Activated CD4-positive, alpha-beta T cell treated with anti-CD3 and anti-CD28 coated beads for 1 hour (primary cell): ENCODE measurements around the gene MYO9B.

Source experiments
- DNase-seq: peaks from one replicate; pipeline ENCODE4 v3.0.0-alpha.2; 2020

Gene MYO9B, protein sequence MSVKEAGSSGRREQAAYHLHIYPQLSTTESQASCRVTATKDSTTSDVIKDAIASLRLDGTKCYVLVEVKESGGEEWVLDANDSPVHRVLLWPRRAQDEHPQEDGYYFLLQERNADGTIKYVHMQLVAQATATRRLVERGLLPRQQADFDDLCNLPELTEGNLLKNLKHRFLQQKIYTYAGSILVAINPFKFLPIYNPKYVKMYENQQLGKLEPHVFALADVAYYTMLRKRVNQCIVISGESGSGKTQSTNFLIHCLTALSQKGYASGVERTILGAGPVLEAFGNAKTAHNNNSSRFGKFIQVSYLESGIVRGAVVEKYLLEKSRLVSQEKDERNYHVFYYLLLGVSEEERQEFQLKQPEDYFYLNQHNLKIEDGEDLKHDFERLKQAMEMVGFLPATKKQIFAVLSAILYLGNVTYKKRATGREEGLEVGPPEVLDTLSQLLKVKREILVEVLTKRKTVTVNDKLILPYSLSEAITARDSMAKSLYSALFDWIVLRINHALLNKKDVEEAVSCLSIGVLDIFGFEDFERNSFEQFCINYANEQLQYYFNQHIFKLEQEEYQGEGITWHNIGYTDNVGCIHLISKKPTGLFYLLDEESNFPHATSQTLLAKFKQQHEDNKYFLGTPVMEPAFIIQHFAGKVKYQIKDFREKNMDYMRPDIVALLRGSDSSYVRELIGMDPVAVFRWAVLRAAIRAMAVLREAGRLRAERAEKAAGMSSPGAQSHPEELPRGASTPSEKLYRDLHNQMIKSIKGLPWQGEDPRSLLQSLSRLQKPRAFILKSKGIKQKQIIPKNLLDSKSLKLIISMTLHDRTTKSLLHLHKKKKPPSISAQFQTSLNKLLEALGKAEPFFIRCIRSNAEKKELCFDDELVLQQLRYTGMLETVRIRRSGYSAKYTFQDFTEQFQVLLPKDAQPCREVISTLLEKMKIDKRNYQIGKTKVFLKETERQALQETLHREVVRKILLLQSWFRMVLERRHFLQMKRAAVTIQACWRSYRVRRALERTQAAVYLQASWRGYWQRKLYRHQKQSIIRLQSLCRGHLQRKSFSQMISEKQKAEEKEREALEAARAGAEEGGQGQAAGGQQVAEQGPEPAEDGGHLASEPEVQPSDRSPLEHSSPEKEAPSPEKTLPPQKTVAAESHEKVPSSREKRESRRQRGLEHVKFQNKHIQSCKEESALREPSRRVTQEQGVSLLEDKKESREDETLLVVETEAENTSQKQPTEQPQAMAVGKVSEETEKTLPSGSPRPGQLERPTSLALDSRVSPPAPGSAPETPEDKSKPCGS (N-terminal part only)

GRCh38 chr19:17075035-17075863 lies at the start of gene MYO9B, which contains the start of gene HAUS8:
MYO9B (plus strand) TSS chr19:17075777; CDS start chr19:17101718, 25,941 bp downstream.
HAUS8 (minus strand) TSS chr19:17075452; CDS start chr19:17075422, 30 bp downstream.
- DNase-seq: peak; percentile 100

- DNase-seq: no peak
Observed at GRCh38 chr19:17025991-17026658, 49.5 kb upstream of the MYO9B start.

- no peak for DNase-seq
Observed at GRCh38 chr19:17026706-17027534, 48.7 kb upstream of the MYO9B start, which contains the start of gene CPAMD8. CPAMD8 (minus strand) TSS chr19:17026810; CDS start chr19:17026642, 168 bp downstream.

GRCh38 chr19:17027535-17027975 lies 48.0 kb upstream of the MYO9B start:
- no peak for DNase-seq

GRCh38 chr19:17031741-17032140 lies 43.8 kb upstream of the MYO9B start:
- DNase-seq: no peak

DNA sequence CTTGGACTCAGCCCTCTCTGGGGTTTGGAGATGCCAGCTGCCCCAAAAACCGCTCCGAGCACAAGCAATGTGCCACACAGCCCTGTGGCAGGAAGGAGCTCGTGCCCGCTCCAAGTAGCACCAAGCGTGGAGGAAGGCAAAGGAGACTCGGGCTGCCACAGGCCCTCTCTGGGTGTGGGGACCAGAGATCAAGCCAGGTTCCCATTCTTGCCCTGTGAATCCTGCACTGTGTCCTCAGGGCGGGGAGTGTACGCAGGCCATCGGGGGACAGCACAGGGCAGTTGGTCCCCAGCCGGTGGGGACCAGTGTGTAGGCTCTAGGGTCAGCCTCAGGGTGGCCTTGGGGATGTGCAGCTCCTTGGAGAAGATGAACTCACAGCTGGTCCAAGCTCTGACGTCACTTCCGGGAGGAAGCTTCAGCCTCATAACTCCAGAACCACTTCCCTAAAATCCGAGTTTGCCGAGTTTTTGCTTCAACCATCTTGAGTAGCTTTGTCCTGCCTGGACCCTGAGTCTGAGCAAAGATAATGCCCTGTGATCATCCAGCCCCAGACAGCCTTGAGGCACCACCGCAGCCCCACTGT lies 39.6 kb upstream of the MYO9B start:
- no peak for DNase-seq

DNA sequence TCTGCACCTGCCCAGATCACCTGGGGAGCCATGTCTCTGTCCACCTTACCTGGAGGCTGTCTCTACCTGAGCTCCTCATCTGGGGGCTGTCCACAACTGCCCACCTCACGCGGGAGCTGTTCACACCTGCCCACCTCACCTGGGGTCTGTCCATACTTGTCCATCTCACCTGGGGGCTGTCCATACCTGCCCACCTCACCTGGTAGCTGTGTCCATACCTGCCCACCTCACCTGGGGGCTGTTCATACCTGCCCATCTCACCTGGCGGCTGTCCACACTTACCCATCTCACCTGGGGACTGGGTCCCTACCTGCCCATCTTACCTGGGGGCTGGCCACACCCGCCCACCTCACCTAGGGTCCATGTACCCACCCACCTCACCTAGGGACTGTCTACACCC lies 38.9 kb upstream of the MYO9B start:
- DNase-seq: no peak

DNA sequence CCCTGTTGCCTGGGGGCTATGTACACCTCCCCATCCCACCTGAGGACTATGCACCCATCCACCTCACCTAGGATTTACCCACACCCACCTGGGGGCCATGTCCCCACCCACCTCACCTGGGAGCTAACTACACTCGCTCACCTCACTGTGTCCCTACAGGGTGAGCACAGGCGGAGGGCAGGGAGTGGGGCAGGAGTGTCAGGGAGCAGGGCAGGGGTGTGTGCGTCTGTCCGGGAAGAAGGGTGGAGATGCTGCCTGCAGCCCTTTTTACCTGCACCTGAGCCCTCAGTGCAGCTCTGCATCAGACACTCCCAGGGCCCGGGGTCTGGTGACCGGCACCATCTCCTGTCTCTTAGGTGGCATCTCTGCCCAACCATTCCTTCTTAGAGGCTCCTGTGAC lies 38.4 kb upstream of the MYO9B start:
- DNase-seq: no peak

- no peak for DNase-seq
Observed at GRCh38 chr19:17037966-17038500, 37.5 kb upstream of the MYO9B start.

GRCh38 chr19:17041976-17042375 lies 33.6 kb upstream of the MYO9B start:
- DNase-seq: no peak

GRCh38 chr19:17043744-17044143 lies 31.8 kb upstream of the MYO9B start:
- no peak for DNase-seq

DNA sequence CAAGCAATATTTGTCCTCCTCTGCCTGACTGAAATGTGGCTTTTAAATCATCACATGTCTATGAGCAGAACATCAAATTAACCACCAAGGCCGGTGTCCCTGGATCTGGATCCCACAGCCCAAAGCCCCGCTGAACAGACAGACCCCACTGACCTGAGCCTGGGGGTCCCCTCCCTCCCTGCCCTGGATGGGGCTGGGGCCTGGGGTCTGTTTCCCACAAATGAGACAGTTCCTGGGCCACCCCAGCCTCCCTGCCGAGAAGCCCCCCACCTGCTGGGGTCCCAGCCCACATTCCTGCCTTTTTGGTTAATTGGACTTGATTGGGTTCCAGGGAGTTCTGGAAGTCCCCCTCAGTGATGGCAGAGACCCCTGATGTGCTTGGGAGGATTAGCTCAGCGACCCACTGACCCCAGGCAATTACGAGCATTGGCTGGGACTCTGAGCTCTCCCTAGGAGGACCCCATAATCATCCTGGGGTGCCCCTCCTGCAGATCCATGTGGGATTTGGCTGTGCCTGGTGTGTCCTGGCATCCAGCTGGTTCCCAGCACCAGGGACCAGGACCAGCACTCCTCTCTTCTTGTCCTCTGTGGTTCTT lies 29.6 kb upstream of the MYO9B start:
- no peak for DNase-seq

- no peak for DNase-seq
Observed at GRCh38 chr19:17048885-17049453, 26.6 kb upstream of the MYO9B start.

DNA sequence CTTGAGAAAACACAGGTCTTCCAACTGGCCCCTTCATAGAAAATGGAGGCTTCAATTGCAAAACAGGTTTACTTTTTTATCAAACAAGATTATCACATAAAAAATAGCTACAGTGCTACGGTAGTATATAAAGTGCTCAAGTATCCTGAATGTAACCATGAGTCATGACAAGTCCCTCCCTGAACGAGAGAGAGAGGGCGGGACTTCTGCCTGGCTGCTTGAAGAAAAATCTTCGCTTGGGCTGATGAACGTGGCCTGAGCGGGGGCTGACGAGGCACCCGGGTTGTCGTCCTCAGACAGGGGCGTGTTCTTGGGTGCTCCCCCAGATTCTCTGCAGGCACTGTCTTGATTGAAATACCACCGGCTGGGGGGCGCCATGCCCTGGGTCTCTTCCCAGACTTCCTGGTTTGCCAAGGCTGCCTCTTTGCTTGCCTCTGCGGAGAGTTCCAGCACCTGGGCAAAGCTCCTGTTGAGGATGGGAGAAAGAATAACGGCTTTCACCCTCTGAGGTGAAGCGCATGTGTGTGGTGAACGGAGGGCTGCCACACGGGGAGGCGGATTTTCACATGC lies 25.8 kb upstream of the MYO9B start:
- no peak for DNase-seq

DNA sequence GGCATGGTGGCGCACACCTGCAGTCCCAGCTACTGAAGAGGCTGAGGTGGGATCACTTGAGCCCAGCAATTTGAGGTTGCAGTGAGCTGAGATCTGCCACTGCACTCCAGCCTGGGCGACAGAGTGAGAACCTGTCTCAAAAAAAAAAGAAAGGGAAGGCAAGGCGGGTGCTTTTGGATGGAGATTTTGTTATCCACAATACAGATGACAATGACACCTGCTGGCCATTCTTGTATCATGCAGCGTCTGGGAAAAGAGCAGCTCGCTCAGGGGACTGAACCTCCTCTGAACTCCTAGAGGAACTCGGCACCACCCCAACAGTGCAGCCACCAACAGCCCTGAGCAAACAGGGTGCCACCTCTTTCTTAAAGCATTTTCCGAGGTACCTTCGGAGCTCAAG lies 23.1 kb upstream of the MYO9B start:
- DNase-seq: no peak

- no peak for DNase-seq
Observed at GRCh38 chr19:17054746-17055145, 20.8 kb upstream of the MYO9B start.

- DNase-seq: no peak
Observed at GRCh38 chr19:17055636-17056035, 19.9 kb upstream of the MYO9B start.

- no peak for DNase-seq
Observed at GRCh38 chr19:17058236-17058635, 17.3 kb upstream of the MYO9B start.
